ENCODE results near the gene GRIN2A. TPM values are rescaled to one million over a fixed set of nuclear protein-coding genes. Genes with fewer than 3 reads are reported as not detected.

GRIN2A gene
- polyA plus RNA-seq, 2 donors = 0.02 to 0.04 TPM

DNA sequence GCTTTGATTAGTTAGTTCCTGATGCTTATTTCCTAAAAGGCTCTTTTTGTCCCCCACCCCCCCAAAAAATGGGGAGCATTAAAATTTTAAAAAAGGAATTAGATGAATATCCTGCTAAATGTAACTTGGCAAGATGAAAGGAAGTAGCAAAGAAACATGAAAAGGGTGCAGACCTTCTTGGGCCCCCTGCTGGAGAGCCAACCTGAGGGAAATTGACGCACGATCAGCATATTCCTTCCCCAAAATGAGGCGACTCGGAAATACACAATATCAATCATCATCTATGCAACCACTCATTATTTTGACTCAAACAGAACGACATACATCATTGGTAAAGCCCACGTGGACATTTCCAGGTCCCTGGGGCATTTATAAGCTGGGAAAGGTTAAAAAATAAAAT is 59.7 kb downstream of the GRIN2A start:
- H3K4me1 ChIP-seq (ENCODE audit: control insufficient read depth in 2 of 2, insufficient read depth in 2 of 2, low read length in 1 of 2) = no peaks in the 10 kb centered on the region
- H3K27ac ChIP-seq (ENCODE audit: low read depth in 2 of 2, low read length in 1 of 2) = no peak overlapping the region
- H3K36me3 ChIP-seq (ENCODE audit: control insufficient read depth in 2 of 2, insufficient read depth in 2 of 2, low read length in 1 of 2) = no peaks in the 10 kb centered on the region
- H3K9me3 ChIP-seq (ENCODE audit: control insufficient read depth in 2 of 2, insufficient read depth in 1 of 2, low read depth in 1 of 2, low read length in 1 of 2) = no peaks in the 10 kb centered on the region
- H3K27me3 ChIP-seq (ENCODE audit: control insufficient read depth in 1 of 2, insufficient read depth in 2 of 2, low read length in 2 of 2) = no peaks in the 10 kb centered on the region
- H3K4me3 ChIP-seq (ENCODE audit: low read depth in 1 of 2, low read length in 2 of 2) = no peak overlapping the region
- WGBS, 2 donors = 12 to 13% methylated on average over 6 of the region's 6 CpGs

- 36 to 51% methylated on average over 5 of the region's 5 CpGs for WGBS, 2 donors
- Histone ChIP-seq H3K9me3 (ENCODE audit: control insufficient read depth in 2 of 2, insufficient read depth in 1 of 2, low read depth in 1 of 2, low read length in 1 of 2) (no peaks in the 10 kb centered on the region), H3K4me3 (ENCODE audit: low read depth in 1 of 2, low read length in 2 of 2) (no peak overlapping the region), H3K36me3 (ENCODE audit: control insufficient read depth in 2 of 2, insufficient read depth in 2 of 2, low read length in 1 of 2) (no peaks in the 10 kb centered on the region), H3K27me3 (ENCODE audit: control insufficient read depth in 1 of 2, insufficient read depth in 2 of 2, low read length in 2 of 2) (no peaks in the 10 kb centered on the region), H3K27ac (ENCODE audit: low read depth in 2 of 2, low read length in 1 of 2) (no peak overlapping the region), H3K4me1 (ENCODE audit: control insufficient read depth in 2 of 2, insufficient read depth in 2 of 2, low read length in 1 of 2) (no peaks in the 10 kb centered on the region)
Measured at GRCh38 chr16:10121897-10122425, 60.3 kb downstream of the GRIN2A start.

GRCh38 chr16:10121491-10121890 is 60.7 kb downstream of the GRIN2A start:
- no peak overlapping the region for H3K4me3 ChIP-seq (ENCODE audit: low read depth in 1 of 2, low read length in 2 of 2)
- H3K27ac ChIP-seq (ENCODE audit: low read depth in 2 of 2, low read length in 1 of 2) = no peak overlapping the region
- 18 to 20% methylated on average over 2 of the region's 2 CpGs for WGBS, 2 donors
- H3K9me3 ChIP-seq (ENCODE audit: control insufficient read depth in 2 of 2, insufficient read depth in 1 of 2, low read depth in 1 of 2, low read length in 1 of 2) = no peaks in the 10 kb centered on the region
- no peaks in the 10 kb centered on the region for H3K4me1 ChIP-seq (ENCODE audit: control insufficient read depth in 2 of 2, insufficient read depth in 2 of 2, low read length in 1 of 2)
- no peaks in the 10 kb centered on the region for H3K36me3 ChIP-seq (ENCODE audit: control insufficient read depth in 2 of 2, insufficient read depth in 2 of 2, low read length in 1 of 2)
- no peaks in the 10 kb centered on the region for H3K27me3 ChIP-seq (ENCODE audit: control insufficient read depth in 1 of 2, insufficient read depth in 2 of 2, low read length in 2 of 2)

- Histone ChIP-seq H3K27ac (ENCODE audit: low read depth in 2 of 2, low read length in 1 of 2) (no peak overlapping the region), H3K4me1 (ENCODE audit: control insufficient read depth in 2 of 2, insufficient read depth in 2 of 2, low read length in 1 of 2) (no peaks in the 10 kb centered on the region), H3K36me3 (ENCODE audit: control insufficient read depth in 2 of 2, insufficient read depth in 2 of 2, low read length in 1 of 2) (no peaks in the 10 kb centered on the region), H3K4me3 (ENCODE audit: low read depth in 1 of 2, low read length in 2 of 2) (no peak overlapping the region), H3K9me3 (ENCODE audit: control insufficient read depth in 2 of 2, insufficient read depth in 1 of 2, low read depth in 1 of 2, low read length in 1 of 2) (no peaks in the 10 kb centered on the region), H3K27me3 (ENCODE audit: control insufficient read depth in 1 of 2, insufficient read depth in 2 of 2, low read length in 2 of 2) (no peaks in the 10 kb centered on the region)
- WGBS, 2 donors = 76 to 79% methylated on average over 4 of the region's 4 CpGs
Measured at GRCh38 chr16:10120953-10121352, 61.3 kb downstream of the GRIN2A start.

DNA sequence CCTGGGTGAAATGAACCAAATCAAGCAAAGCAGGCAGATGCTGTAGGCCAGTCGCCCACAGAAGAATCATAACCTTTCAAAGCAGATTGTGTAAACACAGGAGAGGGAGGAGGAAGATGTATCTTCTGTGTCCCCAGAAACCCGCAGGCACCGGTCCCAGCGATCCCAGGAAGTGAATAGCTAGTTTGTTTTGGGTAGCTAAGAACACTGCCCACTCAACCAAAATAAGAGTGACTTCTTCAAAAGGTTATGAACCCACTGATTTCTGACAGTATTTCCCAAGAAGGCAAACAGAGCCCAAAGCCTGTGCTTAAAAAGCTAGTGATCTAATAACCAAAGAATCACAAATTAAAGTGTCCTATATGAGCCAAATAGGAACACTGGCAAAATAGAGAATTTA is 67.8 kb downstream of the GRIN2A start:
- no peaks in the 10 kb centered on the region for H3K27me3 ChIP-seq (ENCODE audit: control insufficient read depth in 1 of 2, insufficient read depth in 2 of 2, low read length in 2 of 2)
- H3K27ac ChIP-seq (ENCODE audit: low read depth in 2 of 2, low read length in 1 of 2) = no peak overlapping the region
- no peak overlapping the region for H3K4me3 ChIP-seq (ENCODE audit: low read depth in 1 of 2, low read length in 2 of 2)
- no peaks in the 10 kb centered on the region for H3K36me3 ChIP-seq (ENCODE audit: control insufficient read depth in 2 of 2, insufficient read depth in 2 of 2, low read length in 1 of 2)
- peaks cover 0 to 4% of the 10 kb centered on the region in 2 donors for H3K9me3 ChIP-seq (ENCODE audit: control insufficient read depth in 2 of 2, insufficient read depth in 1 of 2, low read depth in 1 of 2, low read length in 1 of 2)
- 30 to 48% methylated on average over 4 of the region's 4 CpGs for WGBS, 2 donors
- no peaks in the 10 kb centered on the region for H3K4me1 ChIP-seq (ENCODE audit: control insufficient read depth in 2 of 2, insufficient read depth in 2 of 2, low read length in 1 of 2)

- H3K27me3 ChIP-seq (ENCODE audit: control insufficient read depth in 1 of 2, insufficient read depth in 2 of 2, low read length in 2 of 2) = no peaks in the 10 kb centered on the region
- H3K4me3 ChIP-seq (ENCODE audit: low read depth in 1 of 2, low read length in 2 of 2) = no peak overlapping the region
- H3K9me3 ChIP-seq (ENCODE audit: control insufficient read depth in 2 of 2, insufficient read depth in 1 of 2, low read depth in 1 of 2, low read length in 1 of 2) = peaks cover 0 to 4% of the 10 kb centered on the region in 2 donors
- no peaks in the 10 kb centered on the region for H3K36me3 ChIP-seq (ENCODE audit: control insufficient read depth in 2 of 2, insufficient read depth in 2 of 2, low read length in 1 of 2)
- no peaks in the 10 kb centered on the region for H3K4me1 ChIP-seq (ENCODE audit: control insufficient read depth in 2 of 2, insufficient read depth in 2 of 2, low read length in 1 of 2)
- WGBS, 2 donors = 73 to 75% methylated on average over 6 to 7 of the region's 7 CpGs
- no peak overlapping the region for H3K27ac ChIP-seq (ENCODE audit: low read depth in 2 of 2, low read length in 1 of 2)
Measured at GRCh38 chr16:10113248-10113647, 69.0 kb downstream of the GRIN2A start.

- WGBS, 2 donors = 88 to 90% methylated on average over 5 of the region's 5 CpGs
- no peaks in the 10 kb centered on the region for H3K27me3 ChIP-seq (ENCODE audit: control insufficient read depth in 1 of 2, insufficient read depth in 2 of 2, low read length in 2 of 2)
- no peak overlapping the region for H3K27ac ChIP-seq (ENCODE audit: low read depth in 2 of 2, low read length in 1 of 2)
- peaks cover 0 to 4% of the 10 kb centered on the region in 2 donors for H3K9me3 ChIP-seq (ENCODE audit: control insufficient read depth in 2 of 2, insufficient read depth in 1 of 2, low read depth in 1 of 2, low read length in 1 of 2)
- no peaks in the 10 kb centered on the region for H3K4me1 ChIP-seq (ENCODE audit: control insufficient read depth in 2 of 2, insufficient read depth in 2 of 2, low read length in 1 of 2)
- no peaks in the 10 kb centered on the region for H3K36me3 ChIP-seq (ENCODE audit: control insufficient read depth in 2 of 2, insufficient read depth in 2 of 2, low read length in 1 of 2)
- no peak overlapping the region for H3K4me3 ChIP-seq (ENCODE audit: low read depth in 1 of 2, low read length in 2 of 2)
Measured at GRCh38 chr16:10112021-10112420, 70.2 kb downstream of the GRIN2A start.

DNA sequence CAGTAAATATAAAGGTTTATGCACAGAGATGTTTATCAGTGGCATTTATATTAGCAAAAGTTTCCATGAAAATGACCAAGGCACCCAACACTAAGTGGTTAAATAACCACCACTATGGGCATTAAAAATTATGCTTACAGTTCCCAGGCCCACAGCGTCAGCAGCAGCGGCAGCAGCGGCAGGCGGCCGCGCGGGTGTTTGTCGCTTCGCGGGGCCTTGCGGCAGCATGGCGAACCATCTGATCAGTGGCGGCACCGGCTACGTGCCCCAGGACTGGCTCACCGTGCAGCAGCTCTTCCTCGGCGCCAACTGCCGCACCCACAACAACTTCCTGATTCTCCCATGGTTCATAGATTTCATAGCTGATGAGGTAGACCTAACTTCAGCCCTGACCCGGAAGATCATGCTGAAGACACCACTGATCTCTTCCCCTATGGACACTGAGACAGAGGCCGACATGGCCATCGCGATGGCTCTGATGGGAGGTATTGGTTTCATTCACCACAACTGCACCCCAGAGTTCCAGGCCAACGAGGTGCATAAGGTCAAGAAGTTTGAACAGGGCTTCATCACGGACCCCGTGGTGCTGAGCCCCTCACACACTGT is 71.0 kb downstream of the GRIN2A start:
- Histone ChIP-seq H3K4me1 (ENCODE audit: control insufficient read depth in 2 of 2, insufficient read depth in 2 of 2, low read length in 1 of 2) (no peaks in the 10 kb centered on the region), H3K27ac (ENCODE audit: low read depth in 2 of 2, low read length in 1 of 2) (no peak overlapping the region), H3K36me3 (ENCODE audit: control insufficient read depth in 2 of 2, insufficient read depth in 2 of 2, low read length in 1 of 2) (no peaks in the 10 kb centered on the region), H3K27me3 (ENCODE audit: control insufficient read depth in 1 of 2, insufficient read depth in 2 of 2, low read length in 2 of 2) (no peaks in the 10 kb centered on the region), H3K9me3 (ENCODE audit: control insufficient read depth in 2 of 2, insufficient read depth in 1 of 2, low read depth in 1 of 2, low read length in 1 of 2) (peaks cover 0 to 4% of the 10 kb centered on the region in 2 donors), H3K4me3 (ENCODE audit: low read depth in 1 of 2, low read length in 2 of 2) (no peak overlapping the region)
- WGBS, 2 donors = 85 to 96% methylated on average over 26 of the region's 26 CpGs

DNA sequence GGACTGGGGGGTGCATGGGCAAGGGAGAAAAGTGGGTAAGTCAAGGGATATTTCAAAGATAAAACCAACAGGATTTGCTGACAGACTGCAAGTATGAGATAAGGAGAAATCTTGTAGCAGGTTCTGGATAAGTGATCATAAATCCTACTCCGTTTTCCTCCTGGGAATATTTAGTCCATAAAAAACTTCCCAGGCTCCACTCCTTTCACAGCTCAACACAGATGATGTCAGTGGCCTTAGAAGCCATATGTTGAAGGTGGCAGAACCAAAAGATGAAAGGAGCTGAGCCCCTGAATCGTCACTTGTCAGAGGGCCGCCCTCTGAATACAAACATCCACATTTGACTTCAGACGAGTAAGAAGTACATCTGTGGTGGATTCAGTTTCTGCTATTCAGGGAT is 71.7 kb downstream of the GRIN2A start:
- H3K27me3 ChIP-seq (ENCODE audit: control insufficient read depth in 1 of 2, insufficient read depth in 2 of 2, low read length in 2 of 2) = no peaks in the 10 kb centered on the region
- H3K36me3 ChIP-seq (ENCODE audit: control insufficient read depth in 2 of 2, insufficient read depth in 2 of 2, low read length in 1 of 2) = no peaks in the 10 kb centered on the region
- H3K9me3 ChIP-seq (ENCODE audit: control insufficient read depth in 2 of 2, insufficient read depth in 1 of 2, low read depth in 1 of 2, low read length in 1 of 2) = peaks cover 0 to 4% of the 10 kb centered on the region in 2 donors
- H3K4me3 ChIP-seq (ENCODE audit: low read depth in 1 of 2, low read length in 2 of 2) = no peak overlapping the region
- H3K27ac ChIP-seq (ENCODE audit: low read depth in 2 of 2, low read length in 1 of 2) = no peak overlapping the region
- 55 to 62% methylated on average over 4 of the region's 4 CpGs for WGBS, 2 donors
- H3K4me1 ChIP-seq (ENCODE audit: control insufficient read depth in 2 of 2, insufficient read depth in 2 of 2, low read length in 1 of 2) = no peaks in the 10 kb centered on the region

GRCh38 chr16:10107081-10107480 is 75.1 kb downstream of the GRIN2A start:
- H3K27me3 ChIP-seq (ENCODE audit: control insufficient read depth in 1 of 2, insufficient read depth in 2 of 2, low read length in 2 of 2) = no peaks in the 10 kb centered on the region
- 83 to 90% methylated on average over 1 of the region's 1 CpG for WGBS, 2 donors
- H3K36me3 ChIP-seq (ENCODE audit: control insufficient read depth in 2 of 2, insufficient read depth in 2 of 2, low read length in 1 of 2) = no peaks in the 10 kb centered on the region
- no peak overlapping the region for H3K4me3 ChIP-seq (ENCODE audit: low read depth in 1 of 2, low read length in 2 of 2)
- H3K27ac ChIP-seq (ENCODE audit: low read depth in 2 of 2, low read length in 1 of 2) = no peak overlapping the region
- peaks cover 0 to 1% of the 10 kb centered on the region in 2 donors for H3K9me3 ChIP-seq (ENCODE audit: control insufficient read depth in 2 of 2, insufficient read depth in 1 of 2, low read depth in 1 of 2, low read length in 1 of 2)
- no peaks in the 10 kb centered on the region for H3K4me1 ChIP-seq (ENCODE audit: control insufficient read depth in 2 of 2, insufficient read depth in 2 of 2, low read length in 1 of 2)

All from esophagus (tissue), 2 donors.